Activated CD4-positive, CD25-positive, alpha-beta regulatory T cell (primary cell): ENCODE measurements around the gene VANGL2.

ENCODE experiments used
- DNase-seq, 4 experiments: peaks; one replicate each; lab custom pipeline; 2025; lab: John Stamatoyannopoulos, UW

The VANGL2 gene

DNA sequence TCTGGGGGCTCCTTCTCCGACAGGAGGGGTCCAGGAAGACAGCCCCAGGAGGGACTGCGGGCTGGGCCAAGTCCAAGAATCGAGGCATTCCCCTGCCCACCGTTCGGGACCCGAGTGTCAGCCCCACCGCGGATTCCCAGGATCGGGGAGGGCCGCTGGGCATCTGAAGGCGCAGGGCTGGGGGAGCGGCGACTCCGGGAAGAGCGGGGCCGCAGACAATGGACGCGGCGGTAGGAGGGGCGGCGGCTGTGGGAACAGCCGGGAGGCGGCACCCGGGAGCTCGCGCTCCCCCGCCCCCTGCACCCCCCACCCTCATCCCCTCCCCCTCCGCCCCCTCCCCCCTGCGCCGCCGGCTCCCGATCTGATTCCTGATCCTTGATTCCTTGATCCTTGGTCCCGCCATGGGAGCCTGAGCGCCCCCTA is at the start of gene VANGL2:
Gene VANGL2, plus strand, starts transcription at position 342 of the 423 bp plus-strand sequence. CDS start 15,274 bp downstream, outside the sequence.
- DNase-seq: peak in 1 of 4 experiments; percentile 13

DNA sequence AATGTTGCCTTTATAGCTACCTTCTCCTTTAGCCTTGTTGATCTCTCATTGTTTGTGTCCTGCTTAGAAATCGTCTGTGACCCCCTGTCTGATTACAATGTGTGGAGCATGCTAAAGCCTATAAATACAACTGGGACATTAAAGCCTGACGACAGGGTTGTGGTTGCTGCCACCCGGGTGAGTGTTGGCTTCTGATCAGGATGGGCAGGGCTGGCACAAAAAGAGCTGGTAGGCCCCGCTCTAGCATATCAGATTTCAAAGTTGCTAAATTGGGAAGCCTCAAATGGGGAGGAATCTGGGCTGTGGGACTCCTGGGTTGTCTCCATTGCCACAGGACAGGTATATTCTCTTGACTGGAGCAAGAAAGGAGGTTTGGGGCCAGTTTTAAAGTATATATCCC is 48.7 kb upstream of the VANGL2 start:
- DNase-seq: no peak

DNA sequence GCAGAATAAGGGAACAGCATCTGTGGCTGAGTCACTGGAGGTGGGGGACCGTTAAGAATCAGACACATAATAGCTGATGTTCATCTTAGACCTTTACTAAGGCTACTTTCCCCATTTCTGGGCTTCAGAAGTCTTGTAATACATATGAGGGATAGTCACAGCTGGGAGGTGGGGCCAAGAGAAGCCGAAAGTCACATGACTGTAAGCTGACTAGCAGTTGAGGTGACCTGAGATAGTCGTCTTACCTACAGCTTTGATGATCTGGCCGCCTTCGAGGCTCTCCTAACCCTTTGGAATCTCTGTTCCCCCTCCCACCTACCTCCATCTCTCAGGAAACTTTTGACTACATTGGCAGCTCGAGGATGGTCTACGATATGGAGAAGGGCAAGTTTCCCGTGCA is 47.8 kb upstream of the VANGL2 start:
- DNase-seq: no peak

DNA sequence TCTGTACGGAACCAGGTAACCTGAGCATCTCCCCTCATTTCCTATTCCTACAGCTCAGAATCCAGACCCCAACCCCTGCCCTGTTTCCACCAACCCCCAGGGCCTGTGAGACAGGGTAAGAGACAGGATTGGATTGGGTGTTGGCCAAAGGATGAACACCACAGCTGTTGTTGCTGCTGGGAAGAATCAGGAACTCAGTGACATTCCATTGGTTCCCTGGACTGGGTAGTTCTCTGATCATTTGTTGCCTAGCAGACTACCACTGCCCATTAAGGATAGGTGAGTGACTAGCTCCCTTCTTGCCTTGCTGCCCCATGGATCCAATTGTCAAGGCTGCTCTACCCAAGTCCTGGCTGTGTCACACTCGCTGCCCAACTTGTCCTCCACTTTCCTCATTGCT is 47.1 kb upstream of the VANGL2 start:
- DNase-seq: no peak

DNA sequence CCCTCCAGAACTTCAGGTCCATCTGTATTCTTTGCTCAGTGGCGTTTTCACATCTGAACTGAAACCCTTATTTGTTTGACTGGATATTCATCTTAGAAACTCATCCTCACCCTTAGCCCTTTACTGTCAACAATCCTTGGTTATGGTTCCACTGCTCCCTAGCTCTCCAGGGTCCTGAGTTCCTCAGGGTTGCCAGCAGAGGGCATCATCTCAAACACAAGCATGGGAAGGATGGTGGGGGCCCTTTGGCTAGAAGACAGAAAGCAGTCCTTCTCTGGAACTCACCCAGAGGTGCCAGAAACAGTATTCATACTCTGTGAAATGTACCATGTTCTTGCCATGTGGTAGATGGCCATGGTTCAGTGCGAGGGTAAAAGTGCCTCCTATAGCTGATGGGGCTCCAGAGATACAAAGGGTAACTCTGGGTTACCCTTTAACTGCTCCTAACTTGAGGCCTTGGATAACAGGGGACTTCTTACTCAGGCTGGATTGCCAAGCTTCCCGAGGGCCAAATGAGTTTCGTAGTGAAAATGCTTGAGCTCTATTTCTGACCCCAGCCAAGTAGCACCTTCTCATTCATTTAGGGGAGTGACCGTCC is 45.9 kb upstream of the VANGL2 start:
- DNase-seq: no peak

DNA sequence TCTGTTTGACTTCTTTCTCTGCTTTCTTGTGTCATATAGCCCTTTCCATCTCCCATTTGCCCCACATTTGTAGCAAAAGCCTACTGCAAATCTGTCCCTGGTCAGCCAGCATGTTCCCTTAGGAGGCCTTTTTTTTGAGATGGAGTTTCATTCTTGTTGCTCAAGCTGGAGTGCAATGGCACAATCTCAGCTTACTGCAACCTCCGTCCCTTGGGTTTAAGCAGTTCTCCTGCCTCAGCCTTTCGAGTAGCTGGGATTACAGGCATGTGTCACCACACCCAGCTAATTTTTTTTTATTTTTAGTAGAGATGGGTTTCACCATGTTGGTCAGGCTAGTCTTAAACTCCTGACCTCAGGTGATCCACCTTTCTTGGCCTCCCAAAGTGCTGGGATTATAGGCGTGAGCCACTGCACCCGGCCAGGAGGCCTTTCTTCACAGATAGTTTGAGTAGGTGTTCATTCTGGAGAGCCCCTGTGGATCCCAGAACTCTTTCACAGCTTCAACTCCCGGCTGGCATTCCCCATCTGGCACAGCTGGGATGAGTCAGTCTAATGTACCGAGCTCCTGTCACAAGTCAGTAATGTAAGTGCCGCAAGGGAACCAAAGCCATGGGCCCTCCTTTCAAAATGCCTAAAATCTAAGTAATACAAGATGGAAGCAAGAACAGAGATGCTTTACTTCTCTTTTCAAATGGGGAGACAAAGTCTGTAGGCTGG is 42.9 kb upstream of the VANGL2 start:
- DNase-seq: no peak

DNA sequence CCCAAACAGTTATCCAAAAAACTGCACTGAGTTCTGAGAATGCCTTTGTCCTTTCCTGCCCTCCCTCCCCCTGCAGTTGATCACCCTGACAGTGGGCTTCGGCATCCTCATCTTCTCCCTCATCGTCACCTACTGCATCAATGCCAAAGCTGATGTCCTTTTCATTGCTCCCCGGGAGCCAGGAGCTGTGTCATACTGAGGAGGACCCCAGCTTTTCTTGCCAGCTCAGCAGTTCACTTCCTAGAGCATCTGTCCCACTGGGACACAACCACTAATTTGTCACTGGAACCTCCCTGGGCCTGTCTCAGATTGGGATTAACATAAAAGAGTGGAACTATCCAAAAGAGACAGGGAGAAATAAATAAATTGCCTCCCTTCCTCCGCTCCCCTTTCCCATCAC is 42.3 kb upstream of the VANGL2 start:
- DNase-seq: no peak

DNA sequence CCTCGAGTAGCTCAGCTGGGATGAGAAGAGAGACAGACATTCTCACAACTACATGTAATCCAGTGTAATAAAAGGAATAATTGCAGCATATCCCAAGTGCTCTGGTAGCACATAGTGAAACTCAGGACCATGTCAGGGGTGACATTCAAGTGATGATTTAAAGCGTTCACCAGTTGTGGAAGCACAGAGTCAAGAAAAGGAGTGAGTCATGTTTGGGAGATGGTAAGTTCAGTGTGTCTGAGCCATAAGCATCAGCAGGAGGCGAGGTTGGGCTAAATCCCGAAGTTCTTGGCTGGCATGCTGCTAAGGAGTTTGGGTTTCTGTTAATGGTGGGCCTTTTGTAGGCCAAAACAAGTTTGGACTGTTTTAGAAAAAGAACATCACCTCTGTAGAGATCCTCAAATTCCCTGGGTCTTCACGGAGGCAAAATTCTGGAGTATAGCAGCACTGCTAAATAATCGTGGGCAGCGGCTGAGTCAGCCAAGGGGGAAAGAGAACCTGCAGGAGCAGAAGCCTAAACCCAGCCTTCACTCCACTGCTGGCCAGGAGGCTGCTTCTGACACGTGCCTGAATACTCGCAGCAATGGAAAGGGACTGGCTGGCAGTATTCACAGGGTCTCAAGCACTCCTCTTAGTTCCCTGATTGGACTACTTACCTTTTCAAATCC is 40.7 kb upstream of the VANGL2 start:
- DNase-seq: no peak

DNA sequence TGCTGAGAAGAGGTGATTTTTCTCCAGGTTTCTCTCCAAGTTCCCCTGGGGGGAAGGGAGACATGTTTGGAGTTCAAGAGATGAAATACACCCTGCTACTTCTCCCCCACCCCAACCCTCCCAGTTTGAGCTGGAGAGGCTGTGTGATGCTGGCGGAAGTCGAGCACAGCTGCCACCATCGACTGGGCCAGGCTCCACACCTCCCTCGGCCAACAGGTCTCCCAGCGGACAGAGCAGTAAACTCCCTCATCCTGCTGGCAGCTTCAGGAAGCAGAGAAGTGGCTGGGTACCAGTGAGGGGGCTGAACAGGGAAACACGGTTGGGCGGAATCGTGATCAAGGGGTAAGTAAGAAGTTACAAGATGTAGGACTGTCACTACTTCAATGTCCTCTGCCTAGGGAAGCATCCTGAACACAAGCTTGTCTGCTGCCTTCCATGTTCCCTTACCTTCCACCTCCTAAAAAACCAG is 40.1 kb upstream of the VANGL2 start:
- no peak for DNase-seq

DNA sequence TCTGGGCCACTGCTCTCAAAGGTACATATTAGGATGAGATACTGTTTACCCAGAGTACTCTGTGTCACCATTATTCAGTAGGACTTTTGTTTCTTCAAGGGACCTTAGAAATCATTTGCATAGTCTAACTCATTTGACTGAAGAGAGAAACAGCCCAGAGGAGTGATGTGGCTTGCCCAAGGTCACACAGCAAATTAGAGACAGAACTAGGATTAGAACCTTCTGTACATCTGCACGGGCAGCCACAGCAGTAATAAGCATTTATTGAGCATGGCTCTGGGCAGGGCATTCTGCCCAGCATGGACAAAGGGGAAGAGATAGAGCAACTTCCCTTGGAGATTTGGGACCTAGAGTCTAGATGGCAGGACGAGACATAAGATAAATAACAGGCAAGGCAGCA is 39.2 kb upstream of the VANGL2 start:
- DNase-seq: no peak

DNA sequence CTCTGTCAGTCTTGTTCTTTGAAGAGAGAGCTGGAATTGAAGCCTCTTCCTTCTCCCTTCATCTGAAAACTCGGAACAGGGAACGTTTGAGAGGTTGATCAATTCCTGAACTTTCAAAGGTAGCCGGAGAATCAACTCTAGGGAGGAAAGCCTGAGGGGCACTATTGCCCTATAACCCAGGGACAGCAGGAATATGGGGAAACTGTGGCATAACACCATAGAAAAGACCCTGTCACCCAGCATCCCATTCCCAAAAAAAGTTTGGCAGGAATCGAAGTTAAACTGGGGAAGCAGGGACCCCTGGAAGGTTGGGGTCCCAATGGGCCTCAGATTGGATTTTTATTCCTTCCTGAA is 38.6 kb upstream of the VANGL2 start:
- DNase-seq: no peak

DNA sequence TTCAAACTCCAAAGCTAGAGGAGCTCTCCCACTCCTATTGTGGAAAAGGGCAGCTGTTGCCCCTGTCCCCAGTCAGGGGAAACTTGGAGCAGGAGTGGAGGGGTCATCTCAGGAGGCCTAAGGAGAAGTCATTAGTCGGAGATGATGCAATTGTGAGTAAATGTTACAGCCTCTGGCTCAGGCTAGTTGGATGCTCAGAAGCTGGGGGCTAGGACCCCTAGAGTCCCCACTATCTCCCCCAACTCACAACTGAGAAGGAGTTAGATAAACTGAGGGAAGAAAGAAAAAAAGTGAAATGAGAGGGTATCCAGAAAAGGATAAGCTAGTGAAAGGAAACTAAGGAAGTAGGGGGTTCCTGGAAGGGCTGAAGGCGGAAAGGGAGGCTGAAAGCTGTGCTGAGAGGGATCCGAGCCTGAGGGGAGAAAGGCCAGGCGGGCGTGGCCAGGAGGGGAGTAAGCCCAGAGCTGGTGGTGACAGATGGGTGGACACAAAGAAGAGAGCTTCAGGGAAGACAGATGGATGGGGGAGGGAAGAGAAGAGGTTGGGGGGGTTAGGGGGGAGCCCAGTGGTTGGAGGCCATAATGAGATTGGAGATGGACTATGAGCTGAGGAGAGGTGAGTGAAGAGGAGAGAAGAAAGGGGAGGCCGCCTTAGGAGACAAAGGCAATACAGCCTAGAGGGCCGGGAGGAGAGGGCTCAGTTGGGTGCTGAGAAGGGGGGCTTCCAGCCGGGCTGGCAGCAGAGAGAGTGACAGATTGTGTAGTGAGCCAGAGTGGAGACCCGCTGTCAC is 38.0 kb upstream of the VANGL2 start:
- DNase-seq: no peak

DNA sequence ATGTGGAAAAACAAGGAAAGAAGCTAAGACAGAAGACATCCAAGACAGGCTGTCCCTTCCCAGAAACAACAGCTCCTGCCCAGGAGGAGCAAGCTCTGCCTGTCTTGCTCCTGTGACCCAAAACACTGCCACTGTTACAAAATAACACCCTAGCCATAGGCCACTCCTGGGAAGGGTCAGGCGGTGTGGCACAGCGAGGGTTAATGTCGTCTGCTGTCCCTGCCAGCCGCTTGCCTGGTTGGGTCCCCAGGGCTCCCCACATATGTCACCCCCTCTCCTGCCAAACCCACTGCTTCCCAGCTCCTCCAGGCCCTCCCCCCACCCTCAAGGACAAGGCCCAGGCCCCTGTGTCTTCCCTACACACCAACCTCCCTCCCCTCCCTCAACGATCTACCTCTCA is 37.4 kb upstream of the VANGL2 start:
- no peak for DNase-seq

DNA sequence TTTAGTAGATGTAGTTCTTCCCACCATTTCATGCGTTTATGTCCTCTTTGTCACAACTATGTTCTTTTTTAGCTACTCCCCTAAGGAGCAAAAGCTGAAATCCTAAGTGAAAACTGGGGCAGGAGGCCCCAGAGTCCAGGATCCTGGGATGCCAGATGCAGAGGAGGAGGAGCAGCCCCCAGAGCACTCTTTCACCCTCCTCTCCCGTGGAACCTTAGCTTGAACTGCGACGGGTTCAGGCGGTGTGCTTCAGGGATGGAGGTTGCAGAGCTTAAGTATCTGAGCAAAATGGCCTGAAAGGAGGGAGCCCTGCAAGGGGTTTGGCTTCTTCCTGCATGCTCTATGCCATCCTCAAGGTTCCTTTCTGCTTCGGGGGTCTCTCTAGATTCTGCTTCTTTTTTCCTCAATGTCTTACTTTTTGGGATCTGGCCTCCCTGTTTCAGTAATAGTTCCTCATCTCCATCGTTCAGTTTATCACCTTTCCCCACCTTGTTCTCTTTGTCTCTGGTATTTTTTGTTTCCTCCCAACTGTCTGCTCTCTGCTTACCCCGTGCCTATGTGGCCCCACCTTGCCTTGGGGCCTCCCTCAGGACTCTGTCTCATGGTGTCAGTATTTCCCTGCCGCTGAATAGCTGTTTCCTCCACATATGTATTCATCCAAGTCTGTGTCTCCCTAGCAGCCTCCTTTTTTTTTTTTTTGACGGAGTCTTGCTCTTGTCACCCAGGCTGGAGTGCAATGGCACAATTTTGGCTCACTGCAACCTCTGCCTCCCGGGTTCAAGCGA is 36.2 kb upstream of the VANGL2 start:
- no peak for DNase-seq

DNA sequence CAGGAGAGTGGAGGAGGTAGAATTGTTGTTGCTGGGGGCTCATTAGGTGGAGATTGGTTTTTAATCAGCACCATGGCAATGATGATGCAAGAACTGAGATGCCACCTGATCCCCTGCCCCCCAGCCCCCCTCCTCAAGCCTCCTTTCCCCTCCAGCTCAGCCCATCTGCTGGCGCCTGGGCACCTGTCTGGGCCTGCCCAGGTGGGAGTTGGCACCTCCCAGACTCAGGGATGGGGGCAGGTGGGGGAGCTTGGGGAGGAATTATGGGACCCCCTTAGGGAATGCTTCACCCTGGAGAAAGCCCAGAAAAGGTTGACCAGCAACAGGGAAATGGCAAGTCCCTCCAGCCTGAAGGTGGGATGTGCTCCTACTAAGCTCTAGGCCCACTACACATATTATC is 35.0 kb upstream of the VANGL2 start:
- DNase-seq: no peak

DNA sequence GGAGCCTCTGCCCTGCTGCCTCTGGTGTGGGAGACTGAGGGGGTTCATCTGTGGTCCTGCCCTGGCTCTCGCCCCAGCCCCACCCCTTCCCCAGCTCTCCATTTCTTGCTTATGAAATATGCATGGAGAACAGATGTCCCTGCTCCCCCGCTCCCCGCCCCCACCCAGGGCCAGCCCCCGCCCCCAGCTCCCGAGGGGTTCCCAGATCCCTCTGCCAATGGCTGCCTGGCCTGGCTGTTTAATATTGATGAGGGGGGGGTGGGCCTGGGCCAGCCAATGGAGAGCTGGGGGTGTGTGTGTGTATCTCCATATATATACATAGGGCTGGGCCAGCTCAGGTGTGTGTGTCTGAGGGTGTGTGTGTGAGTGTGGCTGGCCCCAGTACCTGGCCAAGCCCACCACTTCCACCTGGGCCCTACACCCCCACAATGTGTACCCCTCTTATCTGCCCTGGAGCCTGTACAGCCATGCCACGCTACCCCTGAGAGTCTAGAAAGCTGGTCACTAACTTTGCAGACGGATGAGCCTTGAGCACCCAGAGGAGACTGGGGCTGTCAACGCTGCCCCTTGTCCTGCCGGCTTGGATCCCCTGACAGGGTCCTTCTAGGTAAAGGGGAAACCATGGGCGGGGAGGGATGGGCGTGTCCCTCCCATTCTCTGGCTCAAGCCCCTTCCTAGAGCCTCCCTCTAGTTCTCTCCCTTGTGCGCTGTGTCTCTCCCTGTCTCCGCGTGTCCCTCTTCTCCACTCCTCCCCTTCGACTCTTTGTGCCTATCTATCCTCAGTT is 33.4 kb upstream of the VANGL2 start, which contains the start of gene NHLH1:
Gene NHLH1, plus strand, starts transcription at position 341 of the 785 bp plus-strand sequence. CDS start 3,661 bp downstream, outside the sequence.
- no peak for DNase-seq

DNA sequence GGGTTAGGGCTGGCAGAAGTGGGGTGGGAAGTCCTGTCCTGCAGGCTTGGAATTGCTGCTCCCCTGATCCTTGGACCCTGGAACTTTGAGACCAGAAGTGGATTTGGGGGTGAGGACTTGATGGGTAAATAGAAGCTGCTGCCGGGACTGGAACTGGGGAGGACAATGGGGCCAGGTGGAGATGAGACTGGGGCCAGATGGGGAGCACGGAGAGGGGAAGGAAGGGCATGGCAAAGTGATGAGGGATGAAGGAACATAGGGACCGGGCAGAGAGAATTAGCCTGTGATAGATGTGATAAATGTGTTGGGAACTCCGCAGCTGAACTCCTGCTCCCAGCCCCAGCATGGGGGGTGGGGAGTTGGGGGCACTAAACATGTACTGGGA is 32.9 kb upstream of the VANGL2 start:
- no peak for DNase-seq

DNA sequence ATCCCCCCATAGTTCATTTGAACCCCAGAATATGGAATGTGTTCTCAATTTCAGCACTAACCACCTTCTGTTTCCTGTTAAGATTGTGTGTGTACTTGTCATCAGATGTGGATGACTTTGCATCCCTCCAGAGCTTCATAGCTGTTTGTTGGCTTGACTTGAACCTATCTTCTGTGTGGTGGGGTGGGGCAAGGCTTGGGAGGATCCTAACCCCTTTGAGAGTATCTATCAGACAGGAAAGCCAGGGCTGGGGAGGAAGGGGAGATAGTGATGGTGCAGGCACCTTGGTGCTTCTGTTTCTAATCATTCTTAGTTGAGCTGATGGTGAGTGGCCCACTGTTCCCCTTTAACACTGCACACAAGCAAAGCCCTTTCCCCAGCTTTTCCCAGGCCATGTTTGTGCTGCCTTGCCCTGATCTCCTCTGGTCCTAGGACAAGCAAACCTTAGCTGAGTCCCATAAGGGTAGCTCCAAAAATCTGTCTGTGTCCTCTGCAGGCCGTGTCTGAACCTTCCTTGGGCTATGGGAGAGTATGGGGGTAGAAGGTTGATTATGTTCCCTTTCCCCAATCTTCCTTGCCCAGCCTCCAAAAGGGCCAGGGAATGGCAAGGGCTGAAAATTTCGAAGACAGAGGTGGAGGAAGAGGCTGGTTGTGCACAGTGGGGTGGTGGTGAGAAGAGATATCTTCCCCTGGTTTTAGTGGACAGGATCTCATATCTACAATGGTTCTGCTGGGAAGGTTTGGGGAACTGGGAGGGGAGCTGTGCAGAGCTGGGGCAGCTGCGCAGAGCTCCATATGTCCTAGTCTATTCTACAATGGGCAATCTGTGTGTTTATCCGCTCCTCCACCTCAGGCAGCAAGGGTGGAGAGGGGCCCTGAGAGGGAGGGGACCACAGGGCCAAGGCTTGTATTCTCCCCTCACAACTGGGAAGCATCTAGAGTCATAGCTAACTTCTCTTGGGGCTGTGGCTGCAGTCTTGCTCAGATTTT is 32.1 kb upstream of the VANGL2 start:
- DNase-seq: no peak

DNA sequence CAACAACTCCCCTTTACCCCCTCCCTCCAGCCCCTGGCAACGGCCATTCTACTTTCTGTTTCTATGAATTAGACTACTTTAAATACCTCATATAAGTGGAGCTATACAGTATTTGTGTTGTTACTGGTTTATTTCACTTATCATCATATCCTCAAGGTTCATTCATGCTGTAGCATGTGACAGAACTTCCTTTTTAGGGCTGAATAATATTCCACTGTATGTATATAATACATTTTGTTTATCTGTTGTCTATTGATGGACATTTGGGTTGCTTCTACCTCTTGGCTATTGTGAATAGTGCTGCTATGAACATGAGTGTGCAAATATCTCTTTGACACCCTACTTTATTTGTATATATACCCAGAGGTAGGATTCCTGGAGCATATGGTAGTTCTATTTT is 31.3 kb upstream of the VANGL2 start:
- DNase-seq: no peak
